GM19043 (cell line): Measurements from ENCODE around the gene LGI2.
"Not testable (repeated sequence)": the region's sequence is repeated elsewhere in the genome, so short reads cannot be mapped to it uniquely, and the experiment has no call there.

Experiments used
- ATAC-seq: cut with Tn5 transposase; IDR thresholded peaks from one replicate; pipeline ENCODE4 v1.9.1; 2021; ENCODE audit warnings: low read depth; ENCODE audit not compliant: unreplicated experiment

Gene LGI2

GRCh38 chr4:25050370-25051078 lies 19.8 kb upstream of the LGI2 start:
- no peak for ATAC-seq

DNA sequence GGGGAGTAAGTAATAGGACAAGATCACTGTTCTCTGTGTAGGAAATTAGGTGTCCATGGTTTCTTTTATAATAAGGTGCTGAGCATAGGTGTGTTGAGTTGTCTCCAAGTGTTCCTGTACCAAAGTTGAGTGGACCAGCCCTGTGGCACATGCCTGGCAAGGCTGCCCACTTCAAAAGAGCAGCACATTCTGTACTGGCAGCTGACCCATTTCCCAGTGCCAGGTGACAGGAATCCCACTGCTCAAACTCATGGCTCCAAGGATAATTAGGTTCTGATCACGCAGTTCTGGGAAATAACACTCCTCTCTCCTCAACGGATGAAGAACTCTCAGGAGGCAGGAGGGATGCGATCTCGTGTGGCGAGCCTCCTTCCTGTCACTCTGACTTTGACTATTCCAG lies 12.8 kb upstream of the LGI2 start:
- ATAC-seq, result no peak

DNA sequence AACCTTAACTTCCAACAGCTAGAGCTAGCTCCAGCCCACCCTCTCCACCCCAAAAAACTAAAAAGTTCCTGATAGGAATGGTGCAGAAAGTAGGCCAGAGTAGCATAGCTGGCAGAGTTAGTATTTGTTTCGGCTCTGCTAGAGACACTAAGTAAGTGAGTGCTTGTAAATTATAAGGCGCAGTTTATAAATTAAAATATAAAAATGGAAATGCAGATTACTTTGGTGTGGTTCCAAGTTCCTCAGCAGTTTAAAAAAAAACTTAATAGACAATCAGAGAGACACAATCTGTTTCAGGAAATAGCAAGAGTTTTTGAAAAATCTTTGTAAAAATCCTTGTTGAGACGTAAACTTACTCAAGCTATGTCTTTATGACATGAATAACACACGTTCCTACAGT lies 2.8 kb upstream of the LGI2 start:
- no peak for ATAC-seq

GRCh38 chr4:25032126-25032525 lies 1.4 kb upstream of the LGI2 start:
- ATAC-seq, result no peak

GRCh38 chr4:25031077-25031621 lies 403 bp upstream of the LGI2 start:
- ATAC-seq, result no peak

DNA sequence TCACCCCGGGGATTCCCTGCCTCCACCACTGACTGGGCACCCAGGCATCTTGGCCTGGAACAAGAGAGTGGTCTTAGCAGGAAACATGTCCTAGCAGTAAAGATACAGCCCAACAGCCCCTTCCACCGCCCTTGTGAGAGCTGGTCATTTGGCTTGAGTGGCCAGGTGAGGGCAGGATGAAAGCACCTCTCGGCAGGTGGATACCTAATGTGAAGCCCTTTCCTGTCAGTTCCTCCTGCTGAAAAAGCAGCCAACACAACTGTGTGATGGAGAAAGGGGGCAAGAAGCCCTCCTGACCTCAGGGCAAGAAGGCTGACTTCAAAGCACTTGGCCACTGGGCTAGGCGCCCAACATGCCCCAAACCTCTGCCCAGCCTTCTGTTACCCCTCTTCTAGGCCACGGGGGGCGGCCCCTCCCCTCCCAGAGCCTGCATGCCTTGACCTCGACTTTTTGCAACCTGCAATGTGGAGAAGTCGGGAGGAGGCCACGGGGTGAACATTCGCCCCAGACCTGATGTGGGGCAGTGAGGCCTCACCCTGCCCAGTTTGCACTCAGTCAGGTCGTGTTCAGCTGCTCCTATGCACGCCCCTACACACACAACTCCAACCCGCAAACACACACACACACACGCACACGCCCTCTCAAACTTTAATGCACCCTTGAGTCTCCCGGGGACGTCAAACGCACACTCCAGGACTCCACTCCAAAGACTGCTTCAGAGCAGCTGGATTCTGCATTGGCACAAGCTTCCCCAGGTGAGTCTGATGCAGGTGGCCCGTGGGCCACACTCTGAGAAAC lies 1.1 kb downstream of the LGI2 start:
- no peak for ATAC-seq

DNA sequence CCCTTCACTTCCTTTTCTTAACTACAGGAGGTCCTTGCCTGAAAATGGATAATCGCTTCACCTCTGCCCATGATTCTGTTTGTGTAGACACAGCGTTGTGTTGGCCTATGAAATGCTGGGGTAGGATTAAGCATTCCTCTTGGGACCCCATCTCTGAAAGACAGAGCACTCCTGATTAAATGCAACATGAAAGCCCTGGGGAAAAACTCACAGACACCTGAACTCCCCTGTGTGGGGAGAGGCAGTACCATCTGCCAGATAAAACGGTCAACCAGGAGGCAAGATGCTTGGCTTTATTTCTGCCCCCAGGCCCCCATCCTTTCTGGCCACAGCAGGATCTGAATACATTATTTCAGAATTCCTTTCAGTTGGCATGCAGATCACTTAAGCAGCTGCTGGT lies 1.9 kb downstream of the LGI2 start:
- ATAC-seq, result no peak

DNA sequence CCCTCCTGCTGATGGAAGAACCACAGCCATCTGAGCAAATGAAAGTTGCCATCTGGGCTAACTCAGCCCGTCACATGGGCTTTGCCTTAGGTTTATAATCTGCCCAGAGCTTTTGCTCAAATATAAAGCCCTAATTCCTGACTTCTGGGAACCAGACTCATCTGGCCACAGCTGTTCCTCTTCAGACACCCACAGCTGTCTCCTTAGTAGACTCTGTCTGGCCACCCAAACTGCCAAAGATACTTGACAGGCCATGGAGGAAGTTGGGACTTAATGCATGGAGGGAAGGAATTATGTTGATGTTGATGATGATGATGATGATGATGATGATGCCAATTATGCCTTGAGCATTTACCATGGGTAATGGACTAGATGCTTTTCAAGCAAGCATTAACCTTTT lies 8.0 kb downstream of the LGI2 start:
- no peak for ATAC-seq

DNA sequence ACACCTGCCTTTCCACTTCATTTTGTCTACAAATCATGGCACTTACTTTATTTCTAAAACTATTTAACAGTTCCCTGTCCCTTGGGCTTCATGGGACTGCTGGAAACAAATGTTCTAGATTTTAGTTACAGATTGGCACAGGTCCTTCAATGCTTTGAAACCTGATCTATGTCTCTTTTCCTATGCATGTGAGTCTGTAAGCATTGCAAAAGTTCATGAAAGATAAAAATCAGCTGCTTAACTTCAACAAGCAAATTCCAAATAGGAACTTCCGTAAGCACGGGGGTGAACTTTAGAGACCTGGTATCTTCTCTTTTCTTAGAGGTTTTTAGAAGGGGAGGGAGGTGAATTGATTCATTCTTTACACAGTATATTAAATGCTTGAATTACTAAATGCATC lies 9.5 kb downstream of the LGI2 start:
- ATAC-seq, result no peak

GRCh38 chr4:25020236-25020635 lies 10.5 kb downstream of the LGI2 start:
- no peak for ATAC-seq

DNA sequence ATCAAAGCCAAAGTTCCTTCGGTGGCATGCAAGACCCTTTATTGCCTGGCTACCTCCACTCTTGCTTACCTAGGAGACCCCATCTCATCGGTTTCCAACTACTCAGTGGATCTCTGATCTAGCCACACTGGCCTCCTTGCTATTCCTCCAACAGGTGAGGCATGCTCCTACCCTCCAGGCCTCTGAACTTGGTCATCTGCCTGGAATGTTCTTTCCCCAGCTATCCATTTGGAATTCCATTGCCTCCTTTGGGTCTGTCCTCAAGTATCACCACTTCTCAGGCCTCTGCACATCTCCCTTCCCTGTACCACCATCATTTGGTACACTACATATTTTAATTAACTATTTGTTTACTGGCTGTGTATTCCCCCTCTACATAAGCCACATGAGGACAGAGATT lies 11.2 kb downstream of the LGI2 start:
- no peak for ATAC-seq

GRCh38 chr4:25015012-25015411 lies 15.7 kb downstream of the LGI2 start:
- ATAC-seq, result no peak

DNA sequence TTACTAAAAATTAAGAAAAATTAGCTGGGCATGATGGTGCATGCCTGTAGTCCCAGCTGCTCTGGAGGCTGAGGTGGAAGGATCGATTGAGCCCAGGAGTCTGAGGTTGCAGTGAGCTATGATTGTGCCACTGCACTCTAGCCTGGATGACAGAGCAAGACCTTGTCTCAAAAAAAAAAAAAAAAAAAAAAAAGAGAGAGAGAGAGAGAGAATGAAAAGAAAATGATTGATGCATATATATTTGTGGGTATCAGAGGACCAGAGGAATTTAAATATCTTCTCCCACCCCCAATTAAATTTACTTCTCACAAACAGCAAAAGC lies 16.1 kb downstream of the LGI2 start:
- ATAC-seq, result not testable (repeated sequence)

- no peak for ATAC-seq
These were observed 16.7 kb downstream of the LGI2 start for GRCh38 chr4:25013756-25014661.

DNA sequence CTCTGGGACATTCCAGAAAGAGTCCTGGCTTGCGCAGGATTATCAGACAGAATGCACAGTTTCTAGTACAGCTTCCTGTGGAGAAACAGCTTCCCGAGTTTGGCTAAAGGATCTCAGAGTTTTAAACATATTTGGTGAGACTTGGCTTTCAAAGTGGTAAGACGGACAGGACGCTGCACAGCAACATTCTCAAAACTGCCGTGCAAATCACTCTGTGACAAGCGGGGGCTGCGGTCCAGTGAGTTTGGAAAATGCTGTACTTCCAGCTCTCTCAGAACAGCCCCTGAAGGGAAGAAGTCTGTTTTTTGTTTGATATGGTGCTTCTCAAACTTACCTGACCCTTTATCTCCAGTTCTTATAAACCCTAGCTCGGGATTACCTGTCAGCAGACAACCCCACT lies 18.1 kb downstream of the LGI2 start:
- ATAC-seq, result no peak

DNA sequence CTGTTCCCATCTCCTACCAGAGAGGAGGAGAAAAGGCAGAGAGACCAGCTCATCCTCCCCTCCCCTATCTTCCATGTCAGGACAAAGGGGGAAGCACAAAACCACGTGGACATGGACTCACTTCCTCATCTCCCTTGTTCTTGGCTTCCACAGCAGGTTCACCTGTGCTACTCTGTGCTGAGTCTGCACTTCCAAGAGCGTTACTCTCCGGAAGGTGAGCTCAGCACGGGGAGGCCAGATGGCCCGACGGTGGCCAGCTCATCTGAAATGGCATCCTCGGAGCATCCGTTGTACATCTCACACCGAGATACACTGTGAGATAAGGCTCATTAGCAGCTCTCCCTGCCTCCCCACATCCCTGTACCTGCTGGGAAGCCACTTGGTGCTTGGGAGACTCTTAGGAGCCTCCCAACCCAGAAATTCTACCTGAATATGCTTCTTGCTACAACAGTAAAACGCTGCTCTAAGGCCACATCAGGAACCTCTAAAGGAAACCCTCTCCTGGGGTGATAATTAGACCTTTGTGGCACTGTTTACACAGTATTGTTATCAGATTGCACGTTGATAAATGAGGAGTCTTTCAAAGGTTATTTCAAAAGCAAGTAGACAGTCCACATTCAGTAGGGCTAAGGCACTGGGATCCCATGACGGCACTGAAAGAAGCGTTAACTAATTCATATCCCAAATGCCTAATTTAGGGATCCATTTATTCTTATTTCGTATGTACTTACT lies 19.4 kb downstream of the LGI2 start:
- no peak for ATAC-seq

GRCh38 chr4:25007598-25007997 lies 23.1 kb downstream of the LGI2 start:
- ATAC-seq, result no peak

- ATAC-seq, result no peak
These were observed 28.1 kb downstream of the LGI2 start for GRCh38 chr4:25002681-25003080.

DNA sequence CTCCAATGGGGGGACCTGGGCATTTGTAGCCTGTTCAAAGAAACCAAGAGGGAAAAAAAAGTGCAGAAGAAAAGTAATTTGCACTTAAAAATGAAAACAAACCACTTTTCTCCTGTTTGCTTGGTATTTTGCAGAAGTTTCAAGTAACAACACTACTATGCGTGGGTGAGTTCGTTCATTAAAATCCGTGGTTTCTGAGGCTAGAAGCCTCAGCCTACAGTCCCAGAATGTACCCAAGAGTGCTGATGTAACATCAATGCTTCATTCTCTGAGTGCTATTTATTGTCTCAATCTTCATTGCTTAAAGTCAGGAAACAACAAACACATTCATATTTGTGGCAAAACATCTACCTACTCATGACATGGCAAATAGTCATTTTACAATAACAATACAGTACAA lies 29.2 kb downstream of the LGI2 start:
- ATAC-seq, result no peak

DNA sequence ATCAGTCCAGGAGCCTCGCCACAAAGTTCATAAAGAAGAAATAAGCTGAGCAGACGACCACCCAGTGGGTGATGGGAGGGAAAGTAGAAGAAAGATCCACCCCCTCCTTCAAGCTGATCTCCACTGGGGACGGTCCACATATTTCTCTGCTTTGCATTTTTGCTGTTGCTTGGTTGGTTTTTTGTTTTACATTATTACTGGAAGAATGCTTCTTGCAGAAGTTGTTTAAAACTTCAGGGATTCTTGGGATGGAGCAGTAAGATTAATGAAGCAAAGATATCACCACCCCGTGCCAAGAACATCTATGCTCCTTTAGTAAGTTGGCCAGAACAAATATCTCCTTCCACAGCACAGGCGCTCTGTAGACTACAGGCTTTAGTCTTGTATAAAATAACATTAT lies 30.1 kb downstream of the LGI2 start:
- ATAC-seq, result no peak
